Measurements from ENCODE around the gene SC5D. TPM values are rescaled to one million over a fixed set of nuclear protein-coding genes. Genes with fewer than 3 reads are reported as not detected.

SC5D gene
- total RNA-seq, 4 donors from 2014 or later: 23.1 to 49.6 (median 36.0) TPM

- no peaks in the 10 kb centered on the region for H3K36me3 ChIP-seq
- DNase-seq (ENCODE audit: low spot score in 2 of 2): no peak
- 52 to 57% methylated on average over 8 of the region's 8 CpGs for WGBS, 2 donors
- TF ChIP-seq POLR2A (IDR thresholded peaks at IDR 0.05): no peak
- no peak for TF ChIP-seq CTCF (IDR thresholded peaks at IDR 0.05)
- no peak for TF ChIP-seq EP300 (IDR thresholded peaks at IDR 0.05)
- H3K4me1 ChIP-seq: peaks cover 0 to 13% (median 0%) of the 10 kb centered on the region in 4 donors
- peaks cover 0 to 5% of the 10 kb centered on the region in 2 donors for H3K27me3 ChIP-seq
- H3K9me3 ChIP-seq: no peaks in the 10 kb centered on the region
- H3K27ac ChIP-seq: no peak overlapping the region
- H3K4me3 ChIP-seq: no peak overlapping the region
Measured at GRCh38 chr11:121352251-121352891, 59.8 kb downstream of the SC5D start.

GRCh38 chr11:121354192-121354591 is 61.6 kb downstream of the SC5D start:
- WGBS, 2 donors: 100% methylated on average over 1 of the region's 1 CpG

GRCh38 chr11:121356357-121356756 is 63.8 kb downstream of the SC5D start:
- no peak for TF ChIP-seq EP300 (IDR thresholded peaks at IDR 0.05)
- TF ChIP-seq CTCF (IDR thresholded peaks at IDR 0.05): no peak
- TF ChIP-seq POLR2A (IDR thresholded peaks at IDR 0.05): no peak
- 89 to 90% methylated on average over 3 of the region's 3 CpGs for WGBS, 2 donors
- DNase-seq (ENCODE audit: low spot score in 2 of 2): no peak
- Histone ChIP-seq H3K27ac (no peak overlapping the region), H3K4me3 (no peak overlapping the region), H3K36me3 (no peaks in the 10 kb centered on the region), H3K4me1 (no peaks in the 10 kb centered on the region), H3K9me3 (no peaks in the 10 kb centered on the region), H3K27me3 (no peaks in the 10 kb centered on the region)

More at GRCh38 chr11:121354192-121354591, 61.6 kb downstream of the SC5D start:
- H3K4me3 ChIP-seq: no peak overlapping the region
- no peaks in the 10 kb centered on the region for H3K27me3 ChIP-seq
- no peak for TF ChIP-seq EP300 (IDR thresholded peaks at IDR 0.05)
- TF ChIP-seq CTCF (IDR thresholded peaks at IDR 0.05): no peak
- TF ChIP-seq POLR2A (IDR thresholded peaks at IDR 0.05): no peak
- H3K36me3 ChIP-seq: no peaks in the 10 kb centered on the region
- no peaks in the 10 kb centered on the region for H3K9me3 ChIP-seq
- DNase-seq (ENCODE audit: low spot score in 2 of 2): no peak
- peaks cover 0 to 13% (median 0%) of the 10 kb centered on the region in 4 donors for H3K4me1 ChIP-seq
- no peak overlapping the region for H3K27ac ChIP-seq

Other genes with a start within 250 kb of the SC5D start
- gene TECTA, start 191.5 kb upstream of the SC5D start, total RNA-seq: 1 to 10 TPM in 3 of 4 donors, under 1 TPM in 1; 0.87 to 3.1 (median 2.0) TPM
- 10 to 100 TPM in 2 of 4 donors, 1 to 10 TPM in 2; 7.3 to 18.8 (median 12.3) TPM for gene SORL1, start 159.5 kb downstream of the SC5D start, total RNA-seq